GM13977 (cell line): ENCODE results near the gene SHC1.

Source experiments
- DNase-seq: peaks from one replicate; pipeline ENCODE4 v3.0.0; 2012; ENCODE audit warnings: low spot score
- CTCF ChIP-seq: IDR thresholded peaks from 2 replicates; pipeline ENCODE4 v1.5.1; 2012; ENCODE audit warnings: mild to moderate bottlenecking, control low read depth; ENCODE audit not compliant: insufficient read depth; ENCODE audit errors: extremely low read depth, missing control alignments
- in situ Hi-C: fragments of 300-500 bp; cut with MboI; formaldehyde crosslinking; loops from one replicate; pipeline ENCODE4 v1.12.0; 2022; ENCODE audit warnings: low sequenced_read_pairs, low pct_unique_long_range_greater_than_20kb, mixed read lengths, inconsistent platforms; ENCODE audit not compliant: unreplicated experiment

Gene SHC1

GRCh38 chr1:154958681-154959425, 11.7 kb downstream of the SHC1 start:
- DNase-seq, result no peak
- no peak for TF ChIP-seq CTCF
- in situ Hi-C loops, result no loop called here

- DNase-seq, result no peak
- TF ChIP-seq CTCF, result no peak
- in situ Hi-C loops, result no loop called here
Observed at GRCh38 chr1:154958036-154958435, 12.5 kb downstream of the SHC1 start.

- DNase-seq, result no peak
- no peak for TF ChIP-seq CTCF
- in situ Hi-C loops, result no loop called here
Observed at GRCh38 chr1:154957091-154957657, 13.4 kb downstream of the SHC1 start.

GRCh38 chr1:154956544-154956941, 14.0 kb downstream of the SHC1 start:
- DNase-seq, result no peak
- in situ Hi-C loops, result no loop called here

GRCh38 chr1:154955718-154956543, 14.6 kb downstream of the SHC1 start, which contains the start of gene PBXIP1:
TSS of gene PBXIP1 (minus strand) at chr1:154956099. CDS start at chr1:154953721, 2,378 bp downstream.
- in situ Hi-C loops, result no loop called here
- TF ChIP-seq CTCF, result peak; percentile 35
- DNase-seq, result peak; percentile 93

More at GRCh38 chr1:154956544-154956941, 14.0 kb downstream of the SHC1 start:
- TF ChIP-seq CTCF, result no peak

GRCh38 chr1:154955039-154955717, 15.4 kb downstream of the SHC1 start:
- in situ Hi-C loops, result no loop called here
- no peak for TF ChIP-seq CTCF
- peak; percentile 81 for DNase-seq
